HepG2 (cell line): ENCODE data around the gene FBXO44. TPM values are rescaled to one million over a fixed set of nuclear protein-coding genes. Genes with fewer than 3 reads are reported as not detected.

ENCODE experiments used
- ATAC-seq: fragments of 200-7000 bp; cut with Tn5 transposase; 3 replicates; pipeline ENCODE4 v1.9.1; 2020; ENCODE audit warnings: mild to moderate bottlenecking, moderate library complexity
- BruUV-seq: library from RNA; stranded (reverse); fragments of 400-500 nt; replicated peaks from 2 replicates; lab custom pipeline; 2021; lab: Mats Ljungman, UMichigan
- CTCF ChIA-PET: fragments of 300-600 bp; formaldehyde crosslinking; extraction: SDS; loops from one replicate; lab custom pipeline; 2021; ENCODE audit warnings: low total read pairs, inconsistent platforms, low intra/inter-chr PET ratio; lab: Yijun Ruan, JAX
- POLR2A ChIA-PET: fragments of 350-600 bp; sonication (Branson Sonifier 250); formaldehyde crosslinking; loops from one replicate; lab custom pipeline; 2020; ENCODE audit warnings: antibody characterized with exemption, inconsistent platforms; lab: Yijun Ruan, JAX
- DNase-seq: peaks from one replicate; pipeline ENCODE4 v3.0.0-alpha.2; 2015; ENCODE audit warnings: low spot score
- FAIRE-seq: peaks from 3 replicates; lab custom pipeline; 2011; peaks lifted over from hg19 to GRCh38; lab: Jason Lieb, UNC
- H2AFZ ChIP-seq: one replicate; pipeline ENCODE4 v1.6.1; 2011; ENCODE audit warnings: low read length, inconsistent platforms
- H3K27ac ChIP-seq: fragments of 300-600 bp; 3 replicates; pipeline ENCODE4 v1.8.0; 2011; ENCODE audit warnings: mixed run types, mild to moderate bottlenecking, mixed read lengths, low read length, inconsistent platforms; ENCODE audit not compliant: insufficient read depth; ENCODE audit errors: extremely low read length
- H3K27me3 ChIP-seq, 2 experiments: fragments of 200-600 bp in 1 of 2; 2 replicates in 1 of 2; 3 replicates in 1 of 2; pipeline versions ENCODE4 v1.6.0 to v1.8.0; 2011; ENCODE audit warnings: low read length in 2 of 2, mild to moderate bottlenecking in 2 of 2, moderate library complexity in 2 of 2, inconsistent platforms in 1 of 2; ENCODE audit not compliant: insufficient read depth in 2 of 2, control insufficient read depth in 1 of 2
- H3K36me3 ChIP-seq, 2 experiments: fragments of 200-600 bp in 1 of 2; replicated peaks in 1 of 2; 2 replicates in 1 of 2; 3 replicates in 1 of 2; pipeline versions ENCODE4 v1.5.1 to v1.8.0; 2011; ENCODE audit warnings: low read length in 2 of 2, inconsistent platforms in 1 of 2; ENCODE audit not compliant: insufficient read depth in 2 of 2, control insufficient read depth in 1 of 2
- H3K4me1 ChIP-seq: 2 replicates; pipeline ENCODE4 v1.5.1; 2012; ENCODE audit warnings: low read length, inconsistent platforms; ENCODE audit not compliant: insufficient read depth
- H3K4me2 ChIP-seq: 2 replicates; pipeline ENCODE4 v1.6.0; 2011; ENCODE audit warnings: low read depth, low read length, inconsistent platforms
- H3K4me3 ChIP-seq, 3 experiments: fragments of 200-600 bp in 1 of 3; sonication (generic), shearing (Covaris generic) in 1 of 3; replicated peaks in 1 of 3; 2 replicates each; pipeline ENCODE4 v1.5.1; 2011 to 2016; ENCODE audit warnings: low read length in 3 of 3, inconsistent platforms in 2 of 3, low read depth in 2 of 3, mild to moderate bottlenecking in 2 of 3, control low read depth in 1 of 3, mixed read lengths in 1 of 3; ENCODE audit not compliant: insufficient read depth in 1 of 3
- H3K79me2 ChIP-seq: one replicate; pipeline ENCODE4 v1.6.1; 2011; ENCODE audit warnings: low read length, inconsistent platforms; ENCODE audit not compliant: insufficient read depth
- H3K9ac ChIP-seq: 2 replicates; pipeline ENCODE4 v1.6.0; 2011; ENCODE audit warnings: mild to moderate bottlenecking, low read depth, low read length, inconsistent platforms; ENCODE audit not compliant: insufficient read depth
- H3K9me3 ChIP-seq: 2 replicates; pipeline ENCODE4 v1.5.1; 2012; ENCODE audit warnings: mild to moderate bottlenecking, low read length
- H4K20me1 ChIP-seq: 2 replicates; pipeline ENCODE4 v1.6.0; 2011; ENCODE audit warnings: inconsistent platforms, mild to moderate bottlenecking, low read length, moderate library complexity; ENCODE audit not compliant: insufficient read depth
- BRCA1 ChIP-seq: sonication (generic); formaldehyde crosslinking; IDR thresholded peaks from 2 replicates; pipeline ENCODE4 v1.4.0; 2020; ENCODE audit warnings: missing genetic modification reagents
- CHD4 ChIP-seq: fragments of 200-600 bp; sonication (generic); IDR thresholded peaks from 2 replicates; pipeline ENCODE4 v1.7.0; 2017; ENCODE audit warnings: mild to moderate bottlenecking, low read length, borderline replicate concordance
- FOSL2 ChIP-seq: sonication (generic); formaldehyde crosslinking; IDR thresholded peaks from 2 replicates; pipeline ENCODE4 v1.4.0; 2020; ENCODE audit warnings: missing genetic modification reagents
- KAT8 ChIP-seq: IDR thresholded peaks from 2 replicates; pipeline ENCODE4 v1.6.1; 2016; ENCODE audit warnings: missing genetic modification reagents, missing compliant biosample characterization
- ZFP1 ChIP-seq: IDR thresholded peaks from 2 replicates; pipeline ENCODE4 v1.6.1; 2016
- ZFP36L2 ChIP-seq: sonication (generic); formaldehyde crosslinking; IDR thresholded peaks from 2 replicates; pipeline ENCODE4 v1.4.0; 2020; ENCODE audit warnings: missing genetic modification reagents
- ZIK1 ChIP-seq: sonication (generic); formaldehyde crosslinking; IDR thresholded peaks from 2 replicates; pipeline ENCODE4 v1.5.0; 2020; ENCODE audit warnings: mild to moderate bottlenecking, low read depth, missing genetic modification reagents, borderline replicate concordance
- WGBS: methylation state at CpG from one replicate; pipeline ENCODE4 v1.1.6; 2017; ENCODE audit warnings: low lambda C conversion rate; 5-methylcytosine and 5-hydroxymethylcytosine counted together
- in situ Hi-C: cut with HindIII; loops from 2 replicates; pipeline ENCODE4 v1.10.0; 2017; ENCODE audit warnings: low pct_unique_long_range_greater_than_20kb; ENCODE audit not compliant: extremely low pct_ligation_motif_present
- intact Hi-C: fragments of 100-400 bp; cut with micrococcal nuclease; formaldehyde crosslinking; loops from one replicate; pipeline ENCODE4 v1.10.0; 2022; ENCODE audit not compliant: unreplicated experiment
- polyA plus RNA-seq, 8 experiments: library from polyadenylated mRNA; depleted of rRNA in 3 of 8; stranded (reverse) in 7 of 8; unstranded in 1 of 8; fragments of >200 nt; fragmentation: Illumina TruSeq in 4 of 8; extraction: Trizol in 4 of 8; gene quantifications; 2 replicates each; pipeline versions ENCODE4 v1.2.1 to v1.2.3, GENCODE V29; 2011 to 2016; ENCODE audit warnings: low read depth in 4 of 8, missing spikeins in 1 of 8, mixed read lengths in 1 of 8; ENCODE audit not compliant: insufficient read depth in 1 of 8
- total RNA-seq, 5 experiments: library from RNA; depleted of rRNA; stranded (reverse); fragments of >200 nt; fragmentation: Illumina TruSeq; extraction: Trizol; gene quantifications; 2 replicates each; pipeline ENCODE4 v1.2.3, GENCODE V29; 2016; ENCODE audit warnings: low read depth in 1 of 5
- TF ChIP-seq, protein P1 (sequence below): sonication (generic); formaldehyde crosslinking; IDR thresholded peaks from 2 replicates; pipeline ENCODE4 v1.5.1; 2020; ENCODE audit warnings: missing genetic modification reagents, mild to moderate bottlenecking, borderline replicate concordance
- TF ChIP-seq, protein P2 (sequence below): sonication (generic); formaldehyde crosslinking; IDR thresholded peaks from 2 replicates; pipeline ENCODE4 v1.4.0; 2020; ENCODE audit warnings: missing genetic modification reagents
- TF ChIP-seq, protein P3 (sequence below): IDR thresholded peaks from 2 replicates; pipeline ENCODE4 v1.6.1; 2016; ENCODE audit warnings: missing biosample characterization, missing genetic modification reagents, low read depth
- TF ChIP-seq, protein P4 (sequence below): sonication (generic); formaldehyde crosslinking; IDR thresholded peaks from 2 replicates; pipeline ENCODE4 v1.9.0; 2021; ENCODE audit warnings: mild to moderate bottlenecking, missing genetic modification reagents
- TF ChIP-seq, protein P5 (sequence below): sonication (generic); formaldehyde crosslinking; IDR thresholded peaks from 2 replicates; pipeline ENCODE4 v1.5.0; 2020; ENCODE audit warnings: missing genetic modification reagents

FBXO44 gene
- total and polyA plus RNA-seq, 2 of the 13 experiments (the other 11 are each of a cell fraction or from before 2014, with no cell fraction given), result 22.4 to 27.9 TPM

DNA sequence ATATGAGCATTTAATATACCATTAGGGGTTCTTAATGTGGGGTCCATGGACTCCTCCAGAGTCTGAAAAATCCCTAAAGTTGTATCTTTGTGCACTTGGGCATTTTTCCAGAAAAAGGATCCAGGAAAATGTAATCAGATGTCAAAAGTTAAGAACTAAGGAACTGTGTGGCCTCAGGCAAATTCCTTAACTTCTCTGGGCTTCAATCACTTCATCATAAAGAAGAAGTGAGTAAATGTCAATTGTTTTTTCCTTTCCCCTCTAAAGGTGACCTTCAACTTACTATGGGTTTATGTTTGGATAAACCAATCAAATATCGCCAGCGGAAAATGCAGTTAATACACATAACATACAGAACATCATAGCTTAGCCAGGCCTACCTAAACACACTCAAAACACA lies 23.8 kb downstream of the FBXO44 start:
- H3K79me2 ChIP-seq, result no peaks in the 10 kb centered on the region
- no TSS peak for BruUV-seq
- no peak overlapping the region for H3K27ac ChIP-seq
- CTCF ChIA-PET, result no interaction called here
- H3K9ac ChIP-seq, result no peak overlapping the region
- H3K4me1 ChIP-seq, result peaks cover 23% of the 10 kb centered on the region
- in situ Hi-C loops (no loop called here), intact Hi-C loops (no loop called here)
- H3K9me3 ChIP-seq, result no peaks in the 10 kb centered on the region
- H4K20me1 ChIP-seq, result no peaks in the 10 kb centered on the region
- H3K36me3 ChIP-seq, result peaks cover 10 to 34% of the 10 kb centered on the region in 2 experiments
- no peak for FAIRE-seq
- no peak overlapping the region for H3K4me2 ChIP-seq
- DNase-seq, result no peak
- POLR2A ChIA-PET, result no interaction called here
- WGBS, result 98% methylated on average over 2 of the region's 2 CpGs
- no peak overlapping the region for H2AFZ ChIP-seq
- peaks cover 0 to 19% of the 10 kb centered on the region in 2 experiments; a peak in 3 of 5 replicates for H3K27me3 ChIP-seq
- H3K4me3 ChIP-seq, result no peak overlapping the region
- ATAC-seq, result no peak
- no peak for TF ChIP-seq KAT8 (CRISPR knock-in tag)
- no peak for TF ChIP-seq BRCA1
- TF ChIP-seq, protein P1, sequence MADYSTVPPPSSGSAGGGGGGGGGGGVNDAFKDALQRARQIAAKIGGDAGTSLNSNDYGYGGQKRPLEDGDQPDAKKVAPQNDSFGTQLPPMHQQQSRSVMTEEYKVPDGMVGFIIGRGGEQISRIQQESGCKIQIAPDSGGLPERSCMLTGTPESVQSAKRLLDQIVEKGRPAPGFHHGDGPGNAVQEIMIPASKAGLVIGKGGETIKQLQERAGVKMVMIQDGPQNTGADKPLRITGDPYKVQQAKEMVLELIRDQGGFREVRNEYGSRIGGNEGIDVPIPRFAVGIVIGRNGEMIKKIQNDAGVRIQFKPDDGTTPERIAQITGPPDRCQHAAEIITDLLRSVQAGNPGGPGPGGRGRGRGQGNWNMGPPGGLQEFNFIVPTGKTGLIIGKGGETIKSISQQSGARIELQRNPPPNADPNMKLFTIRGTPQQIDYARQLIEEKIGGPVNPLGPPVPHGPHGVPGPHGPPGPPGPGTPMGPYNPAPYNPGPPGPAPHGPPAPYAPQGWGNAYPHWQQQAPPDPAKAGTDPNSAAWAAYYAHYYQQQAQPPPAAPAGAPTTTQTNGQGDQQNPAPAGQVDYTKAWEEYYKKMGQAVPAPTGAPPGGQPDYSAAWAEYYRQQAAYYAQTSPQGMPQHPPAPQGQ (CRISPR knock-in tag), result no peak
- TF ChIP-seq, protein P2, sequence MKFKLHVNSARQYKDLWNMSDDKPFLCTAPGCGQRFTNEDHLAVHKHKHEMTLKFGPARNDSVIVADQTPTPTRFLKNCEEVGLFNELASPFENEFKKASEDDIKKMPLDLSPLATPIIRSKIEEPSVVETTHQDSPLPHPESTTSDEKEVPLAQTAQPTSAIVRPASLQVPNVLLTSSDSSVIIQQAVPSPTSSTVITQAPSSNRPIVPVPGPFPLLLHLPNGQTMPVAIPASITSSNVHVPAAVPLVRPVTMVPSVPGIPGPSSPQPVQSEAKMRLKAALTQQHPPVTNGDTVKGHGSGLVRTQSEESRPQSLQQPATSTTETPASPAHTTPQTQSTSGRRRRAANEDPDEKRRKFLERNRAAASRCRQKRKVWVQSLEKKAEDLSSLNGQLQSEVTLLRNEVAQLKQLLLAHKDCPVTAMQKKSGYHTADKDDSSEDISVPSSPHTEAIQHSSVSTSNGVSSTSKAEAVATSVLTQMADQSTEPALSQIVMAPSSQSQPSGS, result no peak
- no peak for TF ChIP-seq FOSL2 (CRISPR knock-in tag)
- TF ChIP-seq, protein P3, sequence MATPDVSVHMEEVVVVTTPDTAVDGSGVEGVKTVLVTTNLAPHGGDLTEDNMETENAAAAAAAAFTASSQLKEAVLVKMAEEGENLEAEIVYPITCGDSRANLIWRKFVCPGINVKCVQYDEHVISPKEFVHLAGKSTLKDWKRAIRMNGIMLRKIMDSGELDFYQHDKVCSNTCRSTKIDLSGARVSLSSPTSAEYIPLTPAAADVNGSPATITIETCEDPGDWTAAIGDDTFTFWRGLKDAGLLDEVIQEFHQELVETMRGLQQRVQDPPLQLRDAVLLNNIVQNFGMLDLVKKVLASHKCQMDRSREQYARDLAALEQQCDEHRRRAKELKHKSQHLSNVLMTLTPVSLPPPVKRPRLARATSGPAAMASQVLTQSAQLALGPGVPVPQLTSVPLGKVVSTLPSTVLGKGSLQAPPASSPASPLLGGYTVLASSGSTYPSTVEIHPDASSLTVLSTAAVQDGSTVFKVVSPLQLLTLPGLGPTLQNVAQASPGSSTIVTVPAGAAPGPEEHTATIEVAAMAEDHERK (CRISPR knock-in tag), result no peak
- TF ChIP-seq CHD4, result no peak
- no peak for TF ChIP-seq ZFP36L2
- TF ChIP-seq ZIK1 (CRISPR knock-in tag), result no peak
- TF ChIP-seq, protein P4, sequence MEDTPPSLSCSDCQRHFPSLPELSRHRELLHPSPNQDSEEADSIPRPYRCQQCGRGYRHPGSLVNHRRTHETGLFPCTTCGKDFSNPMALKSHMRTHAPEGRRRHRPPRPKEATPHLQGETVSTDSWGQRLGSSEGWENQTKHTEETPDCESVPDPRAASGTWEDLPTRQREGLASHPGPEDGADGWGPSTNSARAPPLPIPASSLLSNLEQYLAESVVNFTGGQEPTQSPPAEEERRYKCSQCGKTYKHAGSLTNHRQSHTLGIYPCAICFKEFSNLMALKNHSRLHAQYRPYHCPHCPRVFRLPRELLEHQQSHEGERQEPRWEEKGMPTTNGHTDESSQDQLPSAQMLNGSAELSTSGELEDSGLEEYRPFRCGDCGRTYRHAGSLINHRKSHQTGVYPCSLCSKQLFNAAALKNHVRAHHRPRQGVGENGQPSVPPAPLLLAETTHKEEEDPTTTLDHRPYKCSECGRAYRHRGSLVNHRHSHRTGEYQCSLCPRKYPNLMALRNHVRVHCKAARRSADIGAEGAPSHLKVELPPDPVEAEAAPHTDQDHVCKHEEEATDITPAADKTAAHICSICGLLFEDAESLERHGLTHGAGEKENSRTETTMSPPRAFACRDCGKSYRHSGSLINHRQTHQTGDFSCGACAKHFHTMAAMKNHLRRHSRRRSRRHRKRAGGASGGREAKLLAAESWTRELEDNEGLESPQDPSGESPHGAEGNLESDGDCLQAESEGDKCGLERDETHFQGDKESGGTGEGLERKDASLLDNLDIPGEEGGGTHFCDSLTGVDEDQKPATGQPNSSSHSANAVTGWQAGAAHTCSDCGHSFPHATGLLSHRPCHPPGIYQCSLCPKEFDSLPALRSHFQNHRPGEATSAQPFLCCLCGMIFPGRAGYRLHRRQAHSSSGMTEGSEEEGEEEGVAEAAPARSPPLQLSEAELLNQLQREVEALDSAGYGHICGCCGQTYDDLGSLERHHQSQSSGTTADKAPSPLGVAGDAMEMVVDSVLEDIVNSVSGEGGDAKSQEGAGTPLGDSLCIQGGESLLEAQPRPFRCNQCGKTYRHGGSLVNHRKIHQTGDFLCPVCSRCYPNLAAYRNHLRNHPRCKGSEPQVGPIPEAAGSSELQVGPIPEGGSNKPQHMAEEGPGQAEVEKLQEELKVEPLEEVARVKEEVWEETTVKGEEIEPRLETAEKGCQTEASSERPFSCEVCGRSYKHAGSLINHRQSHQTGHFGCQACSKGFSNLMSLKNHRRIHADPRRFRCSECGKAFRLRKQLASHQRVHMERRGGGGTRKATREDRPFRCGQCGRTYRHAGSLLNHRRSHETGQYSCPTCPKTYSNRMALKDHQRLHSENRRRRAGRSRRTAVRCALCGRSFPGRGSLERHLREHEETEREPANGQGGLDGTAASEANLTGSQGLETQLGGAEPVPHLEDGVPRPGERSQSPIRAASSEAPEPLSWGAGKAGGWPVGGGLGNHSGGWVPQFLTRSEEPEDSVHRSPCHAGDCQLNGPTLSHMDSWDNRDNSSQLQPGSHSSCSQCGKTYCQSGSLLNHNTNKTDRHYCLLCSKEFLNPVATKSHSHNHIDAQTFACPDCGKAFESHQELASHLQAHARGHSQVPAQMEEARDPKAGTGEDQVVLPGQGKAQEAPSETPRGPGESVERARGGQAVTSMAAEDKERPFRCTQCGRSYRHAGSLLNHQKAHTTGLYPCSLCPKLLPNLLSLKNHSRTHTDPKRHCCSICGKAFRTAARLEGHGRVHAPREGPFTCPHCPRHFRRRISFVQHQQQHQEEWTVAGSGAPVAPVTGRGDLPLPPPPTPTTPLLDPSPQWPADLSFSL (CRISPR knock-in tag), result no peak
- TF ChIP-seq ZFP1, result no peak
- TF ChIP-seq, protein P5, sequence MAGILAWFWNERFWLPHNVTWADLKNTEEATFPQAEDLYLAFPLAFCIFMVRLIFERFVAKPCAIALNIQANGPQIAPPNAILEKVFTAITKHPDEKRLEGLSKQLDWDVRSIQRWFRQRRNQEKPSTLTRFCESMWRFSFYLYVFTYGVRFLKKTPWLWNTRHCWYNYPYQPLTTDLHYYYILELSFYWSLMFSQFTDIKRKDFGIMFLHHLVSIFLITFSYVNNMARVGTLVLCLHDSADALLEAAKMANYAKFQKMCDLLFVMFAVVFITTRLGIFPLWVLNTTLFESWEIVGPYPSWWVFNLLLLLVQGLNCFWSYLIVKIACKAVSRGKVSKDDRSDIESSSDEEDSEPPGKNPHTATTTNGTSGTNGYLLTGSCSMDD (CRISPR knock-in tag), result no peak
